ENCODE results near the gene ANXA2. TPM values are rescaled to one million over a fixed set of nuclear protein-coding genes. Genes with fewer than 3 reads are reported as not detected.

ANXA2 gene
- total and polyA plus RNA-seq, 10 of the 15 experiments (the other 5 are each of a cell fraction or from before 2014, with no cell fraction given), result 135 to 540 (median 281) TPM

- Histone ChIP-seq H3K27ac (ENCODE audit: control insufficient read depth, insufficient read depth) (no peak overlapping the region), H3K9ac (ENCODE audit: control insufficient read depth, insufficient read depth, low read length) (no peak overlapping the region), H3K36me3 (ENCODE audit: control insufficient read depth in 2 of 2, insufficient read depth in 2 of 2, low read length in 1 of 2) (peaks cover 0 to 6% of the 10 kb centered on the region in 2 experiments; a peak in 1 of 4 replicates), H3K27me3 (replicated peaks in 1 of 2; ENCODE audit: control insufficient read depth in 2 of 2, insufficient read depth in 2 of 2, low read length in 1 of 2) (no peaks in the 10 kb centered on the region), H3K4me2 (ENCODE audit: control insufficient read depth, insufficient read depth) (no peak overlapping the region), H3K9me3 (replicated peaks; ENCODE audit: control insufficient read depth, insufficient read depth, low read length) (no peaks in the 10 kb centered on the region), H3K4me1 (ENCODE audit: control insufficient read depth, insufficient read depth, low read length) (no peaks in the 10 kb centered on the region), H3K79me2 (ENCODE audit: control insufficient read depth, insufficient read depth, low read length) (no peaks in the 10 kb centered on the region), H2AFZ (ENCODE audit: control insufficient read depth, low read depth, low read length) (no peak overlapping the region), H4K20me1 (ENCODE audit: control insufficient read depth, insufficient read depth) (no peaks in the 10 kb centered on the region), H3K4me3 (no peak overlapping the region)
- DNase-seq (ENCODE audit: low read depth, low spot score) (no peak), ATAC-seq (no peak), FAIRE-seq (no peak)
- no TSS peak for BruUV-seq (replicated peaks)
- WGBS (ENCODE audit: insufficient coverage, insufficient replicate concordance, low lambda C conversion rate, missing lambda C conversion rate), result 96% methylated on average over 6 of the region's 6 CpGs
- ChIA-PET POLR2A (interaction anchor here (0.6 kb wide), 1 partner anchor 119 kb away, joined by 3 read pairs; no protein-coding TSS in a partner anchor), SMC1A (ENCODE audit: uncharacterized antibody, unreplicated experiment) (interaction anchor here (0.6 to 1.9 kb wide), 7 partner anchors 8 to 85 kb away, joined by 3 to 10 read pairs (median 4); no protein-coding TSS in a partner anchor), CTCF (interaction anchor here (0.7 to 2.7 kb wide), 5 partner anchors 82 to 1799 kb away, joined by 3 to 19 read pairs (median 5); no protein-coding TSS in a partner anchor), RAD21 (ENCODE audit: unreplicated experiment) (interaction anchor here (1.0 to 6.9 kb wide), 2 partner anchors 46 to 84 kb away, joined by 3 to 44 read pairs; partner anchors contain the start of gene ANXA2)
- in situ Hi-C loops (cut with MboI) (no loop called here), intact Hi-C loops (cut with micrococcal nuclease; ENCODE audit: unreplicated experiment) (loop anchor here (5.0 kb wide), 1 partner anchor 82 kb away; no protein-coding TSS in a partner anchor)
- TF ChIP-seq GABPA (IDR thresholded peaks at IDR 0.05; ENCODE audit: low read depth), result no peak
- no peak for TF ChIP-seq ELK1 (IDR thresholded peaks at IDR 0.05; ENCODE audit: low read depth, low read length)
- TF ChIP-seq TCF12 (IDR thresholded peaks at IDR 0.05; ENCODE audit: low read depth, low read length), result no peak
- TF ChIP-seq ZSCAN29 (IDR thresholded peaks at IDR 0.05), result no peak
- TF ChIP-seq IKZF1 (conservative IDR thresholded peaks at IDR 0.05), result no peak
- no peak for TF ChIP-seq SMARCA5 (IDR thresholded peaks at IDR 0.05)
- no peak for TF ChIP-seq ZBTB40 (IDR thresholded peaks at IDR 0.05; ENCODE audit: borderline replicate concordance)
- no peak for TF ChIP-seq RAD51 (IDR thresholded peaks at IDR 0.05)
- TF ChIP-seq NKRF (conservative IDR thresholded peaks at IDR 0.05), result no peak
- TF ChIP-seq TCF7 (IDR thresholded peaks at IDR 0.05; ENCODE audit: borderline replicate concordance), result no peak
- TF ChIP-seq BACH1 (IDR thresholded peaks at IDR 0.05; ENCODE audit: borderline replicate concordance), result no peak
- TF ChIP-seq ASH2L (IDR thresholded peaks at IDR 0.05; ENCODE audit: borderline replicate concordance, low read depth), result no peak
Observed at GRCh38 chr15:60444289-60444912, 46.6 kb upstream of the ANXA2 start.
